HG03139 (cell line): ENCODE measurements around the gene UBE2O.

ENCODE experiments used
- ATAC-seq: cut with Tn5 transposase; IDR thresholded peaks from one replicate; pipeline ENCODE4 v1.9.1; 2021; ENCODE audit not compliant: unreplicated experiment

UBE2O gene

DNA sequence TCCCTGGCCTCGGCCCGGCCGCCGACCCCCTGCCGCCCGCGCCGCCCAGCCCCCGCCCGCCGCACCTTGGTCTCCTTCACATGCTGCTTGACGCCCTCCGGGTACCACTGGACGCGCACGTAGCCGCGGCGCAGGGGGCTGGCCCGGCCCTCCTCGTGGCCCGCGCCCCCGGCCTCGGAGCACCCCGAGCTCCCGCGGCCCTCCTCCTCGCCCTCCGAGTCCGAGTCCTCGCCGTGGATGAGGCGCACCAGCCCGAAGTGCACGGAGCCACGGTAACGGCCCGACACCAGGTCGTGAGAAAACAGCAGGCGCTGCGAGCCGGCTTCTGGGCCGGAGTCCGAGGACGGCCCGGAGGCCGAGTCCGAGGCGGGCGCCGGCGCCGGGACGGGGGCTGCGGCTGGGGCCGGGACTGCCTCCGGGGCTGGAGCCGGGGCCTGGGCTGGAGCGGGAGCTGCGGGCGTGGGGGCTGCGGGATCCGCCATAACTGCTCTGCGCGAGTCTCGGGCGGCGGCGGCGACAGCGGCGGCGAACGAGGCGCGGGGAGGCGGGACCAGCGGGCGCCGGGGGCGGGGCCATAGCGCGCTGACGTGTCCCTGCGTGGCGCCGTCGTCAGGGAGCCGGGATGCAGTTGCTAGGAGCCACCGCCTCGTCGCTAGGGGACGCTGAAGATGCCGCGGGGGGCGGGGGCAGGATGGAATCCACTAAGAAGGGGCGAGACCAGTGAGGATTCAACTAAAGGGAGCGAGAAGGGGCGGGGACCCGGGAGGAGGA is at the start of gene UBE2O:
TSS of gene UBE2O (minus strand) at position 493 of the 771 bp plus-strand sequence. CDS start at position 482, 11 bp downstream.
- peak; percentile 90 for ATAC-seq

DNA sequence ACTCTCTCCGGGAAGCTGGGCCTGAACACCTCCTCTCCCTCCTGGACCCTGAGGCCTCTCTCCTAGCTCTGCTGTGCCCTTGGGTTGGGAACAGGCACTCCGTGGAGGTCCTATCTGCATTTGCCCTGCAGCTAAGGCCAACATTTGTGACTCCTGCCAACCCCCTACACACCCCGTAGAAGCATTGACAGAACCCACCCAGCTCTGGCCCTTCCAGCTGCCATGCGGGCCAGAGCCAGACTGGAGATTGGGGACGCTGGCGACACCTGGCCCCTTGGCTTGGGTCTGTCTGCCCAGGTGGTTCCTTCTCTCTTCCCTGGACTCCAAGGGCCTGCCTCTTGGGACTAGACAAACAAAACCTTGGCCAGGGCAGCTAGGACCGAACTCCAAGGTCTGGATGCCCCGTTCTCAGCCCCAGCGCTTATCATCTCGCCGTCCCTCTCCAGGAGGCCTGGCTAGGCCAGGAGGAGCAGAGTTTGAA is 48.9 kb upstream of the UBE2O start:
- no peak for ATAC-seq

DNA sequence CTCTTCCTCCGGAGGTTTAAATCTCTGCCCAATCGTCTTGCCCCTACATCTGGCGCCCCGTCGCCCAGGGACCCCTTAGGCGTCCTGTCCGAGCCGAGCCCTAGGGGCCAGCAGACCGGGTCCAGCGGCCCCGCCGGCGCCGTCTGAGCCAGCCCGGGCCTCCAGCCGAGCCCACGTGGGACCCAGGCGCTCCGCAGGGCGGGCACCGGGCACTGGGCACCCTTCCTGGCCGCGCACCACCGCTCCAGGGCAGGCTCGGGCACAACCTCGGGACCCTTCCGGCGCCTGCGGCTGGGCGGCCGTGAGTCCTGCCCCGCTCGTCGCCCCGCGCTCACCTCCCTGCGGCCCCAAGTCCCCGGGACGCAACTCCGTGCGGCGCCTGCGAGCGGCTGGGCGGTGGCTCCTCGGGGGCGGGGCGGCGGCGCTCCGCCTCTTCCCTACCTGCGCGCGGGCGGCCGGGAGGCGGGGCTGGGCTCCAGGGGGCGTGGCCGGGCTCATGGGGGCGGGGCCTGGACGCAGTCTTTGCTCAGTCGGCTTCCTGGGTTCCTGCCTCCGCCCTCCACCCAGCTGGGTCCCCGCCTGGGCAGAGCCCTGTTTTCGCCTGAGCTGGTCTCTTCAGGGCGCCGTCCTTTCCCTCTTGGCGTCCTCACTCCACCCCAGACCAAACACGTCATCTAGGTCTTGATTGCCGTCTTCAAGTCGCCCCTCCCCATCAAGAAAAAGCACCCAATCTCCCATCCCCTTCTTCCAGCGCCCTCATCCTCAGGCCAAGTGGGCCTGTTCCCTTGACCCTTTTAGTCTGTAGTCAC is 48.3 kb upstream of the UBE2O start, which contains the start of gene RHBDF2:
TSS of gene RHBDF2 (minus strand) at position 406 of the 809 bp plus-strand sequence. CDS start 19,899 bp downstream, outside the sequence.
- peak; percentile 59 for ATAC-seq

DNA sequence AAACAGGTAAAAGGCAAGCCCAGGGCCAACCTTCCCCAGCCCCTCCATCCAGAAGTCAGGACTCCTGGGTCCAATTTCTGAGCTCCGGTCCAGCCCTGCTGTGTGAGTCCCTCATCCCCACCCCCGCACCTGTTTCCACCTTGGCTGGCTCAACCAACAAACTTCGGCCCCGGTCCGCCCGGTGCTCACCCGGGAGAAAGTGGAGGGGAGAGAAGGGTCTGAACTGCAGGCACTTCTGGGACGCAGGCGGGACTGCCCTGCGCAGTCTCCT is 47.7 kb upstream of the UBE2O start:
- no peak for ATAC-seq

DNA sequence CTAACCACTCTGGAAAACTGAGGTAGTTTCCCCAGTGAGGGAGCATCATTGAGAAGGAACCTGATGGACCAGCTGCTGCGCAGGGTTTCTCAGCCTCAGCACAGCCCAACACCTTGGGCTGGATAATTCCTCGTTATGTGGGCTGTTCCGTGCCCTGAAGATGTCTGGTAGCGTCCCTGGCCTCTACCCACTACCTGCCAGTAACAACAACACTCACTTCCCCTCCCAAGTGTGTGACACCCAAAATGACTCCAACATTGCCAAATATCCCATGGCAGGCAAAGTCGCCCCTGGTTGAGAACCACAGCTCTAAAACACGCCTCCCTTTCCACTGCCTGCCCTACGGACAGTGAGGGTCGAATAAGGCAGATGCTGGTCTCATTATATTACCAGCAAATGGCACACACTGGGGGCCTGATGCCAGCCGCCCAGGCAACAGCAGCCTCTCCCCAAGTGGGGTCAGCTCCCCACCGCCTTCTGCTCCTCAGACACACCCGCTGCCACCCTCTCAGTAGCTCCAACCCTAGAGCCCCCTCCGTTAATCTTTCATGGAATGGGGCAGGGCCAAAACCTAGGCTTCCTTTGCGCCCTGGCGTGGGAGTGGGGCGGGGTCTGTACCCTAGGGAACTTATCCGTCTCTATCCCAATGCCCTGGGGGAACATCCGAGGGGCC is 47.3 kb upstream of the UBE2O start:
- no peak for ATAC-seq

DNA sequence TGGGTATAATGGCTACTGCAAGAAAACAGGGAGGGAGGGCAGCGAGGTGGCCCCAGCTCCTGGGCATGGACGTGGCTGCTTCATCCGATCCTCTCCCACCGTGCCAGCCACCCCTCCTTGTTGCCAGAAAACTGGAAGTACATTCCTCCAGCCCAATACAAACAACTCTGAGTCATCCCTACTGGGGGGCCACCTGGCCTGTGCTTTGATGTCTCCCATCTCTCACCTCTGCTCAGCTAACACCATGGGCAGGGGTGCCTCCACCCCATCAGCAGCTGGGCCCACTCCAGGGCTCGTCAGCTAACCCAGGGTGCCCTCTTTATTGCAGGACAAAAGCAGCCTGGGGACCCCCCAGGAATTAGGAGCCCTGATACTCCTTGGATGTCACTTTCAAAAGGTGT is 46.3 kb upstream of the UBE2O start:
- no peak for ATAC-seq

DNA sequence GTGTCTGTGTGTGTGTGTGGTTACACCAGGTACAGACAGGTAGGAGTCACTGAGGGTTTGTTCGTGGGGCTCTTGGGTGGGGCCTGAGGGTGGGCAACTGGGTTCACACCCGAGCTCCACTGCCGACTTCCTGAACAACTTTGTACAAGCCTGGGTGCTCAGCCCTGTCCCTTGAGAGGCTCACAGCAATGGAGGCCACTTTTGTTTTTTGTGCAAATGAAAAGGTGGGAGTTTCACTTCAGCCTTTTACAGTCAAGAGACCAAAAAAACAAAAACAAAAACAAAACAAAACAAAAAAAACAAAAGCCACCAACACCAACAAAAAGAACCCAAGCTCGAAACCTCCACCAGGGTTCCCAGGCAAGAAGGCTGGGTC is 45.9 kb upstream of the UBE2O start:
- ATAC-seq = no peak

DNA sequence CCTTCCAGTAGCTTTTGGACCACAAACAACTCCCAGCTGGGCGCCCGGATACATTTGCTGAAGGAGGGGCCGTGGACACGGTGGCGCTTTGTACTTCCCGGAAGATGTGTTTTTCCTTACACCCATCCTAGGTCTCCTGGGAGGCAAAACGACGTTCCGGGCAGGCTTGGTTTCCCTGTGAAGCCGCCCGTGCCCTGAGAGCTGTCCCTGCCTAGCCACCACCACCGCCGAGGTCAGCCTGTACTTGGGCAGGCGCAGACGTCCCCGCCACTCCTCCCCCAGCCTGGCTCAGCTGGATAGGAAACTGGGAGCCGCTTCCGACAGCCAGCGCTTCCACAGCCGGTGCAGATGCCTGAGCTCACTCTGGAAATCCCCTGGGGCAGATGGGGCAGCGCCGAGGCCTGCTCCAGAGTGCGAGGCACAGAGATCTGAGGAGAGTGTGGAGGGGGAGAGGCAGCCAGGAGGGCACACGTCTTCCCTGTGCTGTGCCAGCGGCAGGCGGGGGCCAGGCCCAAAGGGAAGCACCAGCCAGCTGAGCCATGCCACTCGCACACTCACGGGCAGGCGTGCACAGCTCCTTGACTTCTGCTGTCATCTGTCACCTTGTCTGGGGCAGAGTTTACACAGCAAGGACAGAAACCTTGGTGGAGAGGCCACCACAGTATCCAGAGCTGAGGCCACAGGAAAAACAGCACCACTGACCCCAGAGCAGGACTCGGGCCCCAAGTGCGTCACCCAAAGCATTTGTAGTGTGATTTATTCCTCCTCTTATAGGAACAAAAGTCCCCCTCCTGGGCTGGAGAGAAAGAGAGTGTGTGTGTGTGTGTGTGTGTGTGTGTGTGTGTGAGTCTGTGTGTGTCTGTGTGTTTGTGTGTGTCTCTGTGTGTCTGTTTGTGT is 45.3 kb upstream of the UBE2O start:
- ATAC-seq = no peak

DNA sequence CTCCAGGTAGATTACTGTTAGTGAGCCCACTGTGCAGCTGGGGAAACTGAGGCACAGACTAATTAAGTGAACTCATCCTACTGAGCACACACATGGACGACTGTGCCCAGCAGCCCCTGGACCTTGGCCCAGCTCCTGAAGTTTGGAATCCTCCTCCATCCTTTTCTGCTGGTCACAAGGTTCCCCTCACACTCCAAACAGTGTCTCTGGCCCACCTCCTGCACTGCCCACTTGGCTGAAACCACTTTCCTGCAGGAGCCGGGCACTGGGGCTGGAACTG is 44.7 kb upstream of the UBE2O start:
- ATAC-seq = no peak

DNA sequence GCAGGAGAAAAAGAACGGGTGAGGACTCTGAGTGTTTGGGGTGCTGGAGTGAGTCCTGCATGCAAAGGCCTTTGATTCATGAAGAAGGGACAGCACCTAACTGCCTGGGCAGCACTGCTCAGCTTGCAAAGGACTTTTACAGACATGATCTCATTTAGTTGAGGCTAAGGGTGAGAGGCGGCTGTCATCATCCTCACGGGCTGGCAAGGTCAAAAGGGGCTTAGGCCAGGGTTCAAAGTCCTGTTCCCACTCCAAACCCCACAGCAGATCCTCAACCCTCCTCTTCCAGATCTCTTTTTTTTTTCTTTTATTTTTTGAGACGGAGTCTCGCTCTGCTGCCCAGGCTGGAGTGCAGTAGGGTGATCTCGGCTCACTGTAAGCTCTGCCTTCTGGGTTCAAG is 43.5 kb upstream of the UBE2O start:
- ATAC-seq = no peak

DNA sequence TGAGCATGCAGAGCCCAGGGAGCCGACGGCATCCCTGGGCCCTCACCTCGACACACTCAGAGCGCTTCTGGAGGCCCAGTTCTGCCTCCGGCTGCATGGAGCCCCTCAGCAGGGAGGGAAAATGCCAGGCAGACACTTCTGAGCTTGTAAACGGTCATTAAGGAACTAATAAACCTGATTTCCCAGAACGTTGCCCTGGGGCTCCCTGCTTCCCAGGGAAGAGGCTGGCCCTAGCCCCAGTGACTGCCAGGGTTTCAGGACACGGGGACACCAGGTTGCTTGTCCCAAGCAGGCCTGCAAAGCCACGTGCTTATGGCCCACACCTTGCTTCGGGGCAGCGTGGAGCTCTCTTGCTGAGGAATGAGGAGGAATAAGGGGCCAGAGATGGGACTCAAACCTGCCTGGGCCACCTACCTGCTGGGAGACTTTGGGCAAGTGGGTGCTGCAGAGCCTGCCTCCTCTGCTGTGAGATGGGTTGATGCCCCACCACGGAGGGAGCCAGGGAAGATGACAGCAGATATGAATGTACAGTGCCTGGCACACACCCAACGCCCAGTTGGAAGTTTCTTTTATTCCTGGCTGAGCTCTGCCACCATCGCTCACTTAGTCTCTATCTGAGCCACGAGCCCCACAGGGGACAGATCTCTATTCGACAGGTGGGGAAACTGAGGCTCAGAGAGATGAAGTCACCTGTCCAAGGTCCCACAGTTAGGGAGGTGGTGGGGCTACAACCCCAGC is 42.9 kb upstream of the UBE2O start:
- no peak for ATAC-seq

DNA sequence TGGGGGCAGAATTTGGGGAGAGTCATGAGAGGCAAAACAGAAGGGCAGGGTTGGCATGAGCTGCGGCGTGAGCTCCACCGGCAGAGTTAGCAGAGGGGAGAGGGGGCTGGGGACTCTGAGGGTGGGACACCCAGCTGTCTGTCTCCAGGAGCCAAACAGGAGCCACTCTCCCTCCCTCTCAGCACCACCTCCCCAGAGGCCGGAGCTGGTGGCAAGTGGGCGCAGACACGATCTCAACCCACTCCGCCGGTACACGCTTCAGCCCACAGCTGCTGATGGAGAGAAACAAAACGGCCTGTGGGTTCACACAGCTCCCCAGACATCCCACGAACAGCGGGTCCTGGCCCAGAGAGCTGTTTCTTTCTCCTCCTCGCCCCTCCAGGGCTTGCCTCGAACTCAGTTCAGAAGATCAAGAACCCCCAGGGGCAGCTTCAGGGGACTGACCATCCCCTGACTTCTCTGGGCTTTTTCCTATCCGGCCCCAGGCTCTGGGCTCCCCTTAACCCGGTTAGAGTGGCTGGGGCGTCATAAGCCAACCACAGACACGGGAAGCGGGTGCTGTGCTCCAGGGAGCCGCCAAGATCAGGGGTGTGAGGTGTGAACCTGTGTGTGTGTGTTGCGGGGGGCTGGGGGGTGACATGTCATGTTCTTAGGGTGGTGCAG is 40.7 kb upstream of the UBE2O start:
- ATAC-seq = no peak

DNA sequence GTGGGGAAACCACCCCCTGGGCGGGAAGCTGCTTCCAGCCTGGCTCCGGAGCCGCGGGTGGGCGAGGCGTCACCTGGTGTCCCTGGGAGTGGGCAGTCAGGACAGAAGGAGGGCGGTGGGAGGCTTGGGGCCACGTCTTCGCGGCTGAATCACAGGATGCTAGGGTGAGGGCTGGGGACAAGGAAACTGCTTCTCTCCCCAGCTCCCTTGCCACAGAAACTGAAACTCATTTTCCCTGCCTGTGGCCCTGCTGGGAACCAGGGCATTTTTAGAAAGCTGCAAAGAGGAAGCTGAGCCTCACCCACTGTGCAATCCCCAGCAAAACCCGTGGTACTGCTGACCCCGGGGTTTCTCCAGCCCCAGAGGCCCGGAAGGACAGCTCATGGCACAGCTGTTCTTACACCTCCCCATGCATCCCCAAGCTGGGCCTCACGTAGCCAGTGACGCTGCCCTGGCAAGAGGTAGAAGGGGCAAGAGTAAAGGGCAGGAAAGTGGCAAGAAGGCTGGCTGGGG is 40.1 kb upstream of the UBE2O start:
- no peak for ATAC-seq

DNA sequence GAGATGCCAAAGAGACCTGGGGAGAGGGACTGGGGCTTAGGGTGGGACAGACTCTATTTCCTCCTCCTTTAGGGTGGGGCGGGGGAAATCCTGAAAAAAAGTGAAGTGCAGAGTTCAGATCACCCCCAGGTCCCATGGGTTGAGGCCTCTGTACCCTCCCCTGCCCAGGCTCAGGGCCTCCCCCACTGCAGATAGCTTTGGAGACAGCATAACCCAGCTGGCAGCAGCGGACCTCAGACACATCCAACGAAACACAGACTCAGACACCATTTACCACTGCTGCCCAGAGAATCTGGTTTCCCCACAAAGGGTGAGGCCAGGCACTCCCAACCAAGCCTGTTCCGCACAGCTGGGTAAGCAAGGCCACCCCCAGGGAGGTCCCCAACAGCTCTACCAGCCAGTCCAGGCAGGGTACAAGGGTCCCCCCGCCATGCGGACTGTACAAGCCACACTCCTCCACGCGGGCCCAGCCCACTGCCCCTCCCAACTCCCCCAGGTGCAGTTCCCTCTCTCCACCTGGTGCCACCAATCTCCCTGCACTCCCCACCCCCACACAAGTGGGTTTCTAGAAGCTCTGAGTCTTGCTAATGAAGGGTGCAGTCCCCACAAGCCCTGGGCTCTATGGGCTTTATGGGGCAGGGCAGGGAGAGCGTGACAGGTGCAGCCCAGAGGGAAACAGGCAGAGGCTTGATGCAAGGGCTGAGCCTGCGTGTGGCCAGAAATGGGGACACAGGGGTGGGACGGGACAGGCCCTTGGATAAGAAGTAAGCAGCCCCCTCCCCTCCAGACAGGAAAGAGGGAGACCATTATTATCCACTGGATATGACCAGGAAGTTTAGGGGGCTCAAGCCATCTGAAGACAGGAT is 39.4 kb upstream of the UBE2O start:
- no peak for ATAC-seq

DNA sequence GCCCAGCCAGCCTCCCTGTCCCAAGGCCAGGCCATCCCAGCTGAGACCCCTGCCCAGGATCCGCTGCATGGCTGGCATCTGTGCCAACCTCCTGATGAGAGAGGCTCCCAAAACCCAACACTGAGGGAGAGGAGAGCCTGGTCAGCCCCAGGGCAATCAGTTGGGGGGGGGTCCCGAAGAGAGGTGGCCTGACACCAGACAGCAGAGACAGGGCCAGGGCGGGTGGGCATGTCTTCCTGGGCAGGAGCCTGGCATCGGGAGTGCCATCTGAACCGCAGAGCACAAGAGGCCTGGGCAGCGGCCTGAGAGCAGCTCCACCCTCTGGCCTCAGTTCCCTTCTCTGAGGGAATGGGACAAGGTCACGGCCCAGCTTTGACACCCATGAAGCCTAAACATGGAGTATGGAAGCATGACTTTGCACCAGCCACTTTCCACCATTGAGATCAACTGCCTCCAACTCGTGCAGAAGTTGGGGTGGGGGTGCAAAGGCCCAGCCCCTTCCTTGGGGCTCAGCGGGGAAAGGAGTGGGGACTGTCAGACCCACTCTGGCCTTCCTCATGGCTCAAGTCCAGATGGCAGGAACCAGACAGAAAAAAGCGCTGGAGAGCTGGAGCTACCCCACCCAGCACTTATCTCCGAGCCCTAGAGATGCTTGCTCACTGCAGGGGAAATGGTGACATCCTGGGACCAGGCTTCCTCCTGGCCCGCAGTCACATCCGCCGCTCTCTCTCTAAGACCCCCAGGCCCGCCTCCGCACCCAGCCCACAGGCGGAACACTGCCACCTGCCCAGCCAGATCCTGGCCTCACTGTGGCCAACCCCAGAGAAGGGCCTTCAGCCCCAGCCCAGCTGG is 38.5 kb upstream of the UBE2O start:
- ATAC-seq = no peak

DNA sequence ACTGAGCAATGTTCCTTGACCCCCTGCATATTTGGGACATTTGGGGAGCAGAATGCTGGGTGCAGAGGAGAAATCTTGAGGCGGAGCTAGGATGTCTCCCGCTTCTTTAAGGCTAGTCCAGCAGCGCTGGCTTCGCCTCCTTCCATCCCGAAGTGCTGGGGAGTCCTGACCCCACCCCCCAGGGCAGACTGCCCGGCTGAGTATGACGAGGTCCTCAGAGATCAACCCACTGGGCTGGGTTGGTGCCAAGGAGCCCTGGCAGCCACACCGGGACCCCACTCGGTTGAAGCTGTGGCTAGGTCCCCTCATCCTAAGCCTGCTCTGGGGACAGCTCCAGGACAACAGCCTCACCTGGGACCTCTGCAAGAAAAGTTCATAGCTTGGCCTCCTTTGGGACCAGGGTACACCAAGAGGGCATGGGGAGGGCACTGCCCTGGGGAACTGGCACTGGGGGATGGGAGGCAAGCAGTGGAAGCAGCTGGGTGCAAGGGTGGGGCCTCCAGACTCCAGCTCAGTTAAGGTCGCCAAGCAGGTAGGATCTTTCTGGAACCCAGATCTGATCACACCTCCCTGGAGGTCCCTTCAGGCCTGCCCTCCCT is 37.3 kb upstream of the UBE2O start:
- ATAC-seq = no peak

DNA sequence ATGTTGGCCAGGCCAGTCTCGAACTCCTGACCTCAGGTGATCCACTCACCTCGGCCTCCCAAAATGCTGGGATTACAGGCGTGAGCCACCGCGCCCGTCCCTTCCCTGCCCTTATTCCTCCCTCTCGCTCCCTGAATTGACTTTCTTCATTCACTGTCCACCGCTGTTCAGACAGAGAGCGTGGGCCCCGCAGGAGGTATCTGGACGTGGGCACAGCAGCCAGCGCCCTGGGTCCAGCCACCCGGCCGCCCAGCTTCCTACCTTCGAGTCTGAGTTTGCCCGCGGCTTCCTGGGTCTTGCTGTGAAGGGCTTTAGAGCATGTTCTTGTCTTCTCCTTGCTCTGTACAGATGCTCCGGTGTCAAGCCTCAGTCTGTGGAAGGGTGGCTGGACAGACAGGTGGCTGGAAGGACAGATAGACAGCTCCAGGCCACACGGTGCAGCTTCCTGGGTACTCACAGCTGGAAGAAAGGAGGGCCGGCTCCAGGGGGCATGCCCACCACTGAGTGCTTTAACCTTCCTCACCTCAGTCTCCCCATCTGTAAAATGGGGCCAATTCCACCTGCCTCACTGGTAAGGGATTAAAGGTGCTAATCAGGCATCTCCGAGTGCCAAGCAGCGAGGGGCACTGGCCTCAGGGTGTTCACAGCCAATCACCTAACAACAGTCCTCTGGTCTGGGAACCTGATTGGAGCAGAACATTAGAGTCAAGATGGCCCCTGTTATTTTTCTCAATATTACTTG is 34.7 kb upstream of the UBE2O start:
- no peak for ATAC-seq
